HUES64 (cell line): ENCODE data around the gene CACNA2D1.
A peak's percentile ranks its signal among the peaks of the same experiment; 100 is the strongest.

Experiments
- H3K27ac ChIP-seq: 2 replicates; pipeline ENCODE4 v1.7.0; 2013; ENCODE audit warnings: low read depth, low read length, inconsistent platforms
- H3K27me3 ChIP-seq: 2 replicates; pipeline ENCODE4 v1.6.1; 2013; ENCODE audit warnings: mild to moderate bottlenecking, low read length; ENCODE audit not compliant: insufficient read depth
- H3K36me3 ChIP-seq: 2 replicates; pipeline ENCODE4 v1.6.1; 2013; ENCODE audit warnings: mild to moderate bottlenecking, low read length; ENCODE audit not compliant: insufficient read depth
- H3K4me1 ChIP-seq: 2 replicates; pipeline ENCODE4 v1.6.1; 2013; ENCODE audit warnings: mild to moderate bottlenecking, low read length, moderate library complexity; ENCODE audit not compliant: insufficient read depth
- H3K4me3 ChIP-seq: 2 replicates; pipeline ENCODE4 v1.5.1; 2013; ENCODE audit warnings: mild to moderate bottlenecking, low read length, moderate library complexity
- H3K9ac ChIP-seq: 2 replicates; pipeline ENCODE4 v1.6.1; 2013; ENCODE audit warnings: mild to moderate bottlenecking, low read depth, low read length
- H3K9me3 ChIP-seq: 2 replicates; pipeline ENCODE4 v1.6.1; 2013; ENCODE audit warnings: low read depth, low read length; ENCODE audit not compliant: insufficient read depth
- WGBS: fragments of 150-250, 120-280 bp; methylation state at CpG from one replicate; pipeline ENCODE4 v1.1.7; 2013; ENCODE audit warnings: missing lambda C conversion rate; 5-methylcytosine and 5-hydroxymethylcytosine counted together

Gene CACNA2D1

DNA sequence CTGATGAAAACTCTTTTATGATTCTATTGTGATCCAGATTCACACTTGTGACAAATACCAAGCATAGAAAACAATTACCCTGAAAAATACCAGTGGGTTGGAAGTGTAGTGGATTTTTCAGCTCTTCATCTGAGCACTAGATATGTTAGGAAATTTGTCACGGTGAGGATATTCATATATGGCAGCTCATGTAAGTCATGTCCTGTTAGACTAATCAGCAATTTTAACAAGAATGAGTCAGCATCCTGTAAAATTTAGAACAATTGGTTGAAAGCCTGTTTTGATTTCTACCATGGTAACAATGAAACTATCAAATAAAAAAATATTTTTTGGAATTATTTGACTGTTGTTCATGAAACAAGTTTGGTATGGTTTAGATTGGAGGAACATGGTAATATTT, 334.3 kb downstream of the CACNA2D1 start:
- no peaks in the 10 kb centered on the region for H3K27me3 ChIP-seq
- no peaks in the 10 kb centered on the region for H3K9me3 ChIP-seq
- H3K4me1 ChIP-seq = peaks cover 24% of the 10 kb centered on the region
- 92% methylated on average over 1 of the region's 1 CpG for WGBS
- no peak overlapping the region for H3K4me3 ChIP-seq
- H3K36me3 ChIP-seq = no peaks in the 10 kb centered on the region
- no peak overlapping the region for H3K9ac ChIP-seq
- peak overlapping the region; percentile 43; the same call in 1 of the 2 replicates for H3K27ac ChIP-seq

DNA sequence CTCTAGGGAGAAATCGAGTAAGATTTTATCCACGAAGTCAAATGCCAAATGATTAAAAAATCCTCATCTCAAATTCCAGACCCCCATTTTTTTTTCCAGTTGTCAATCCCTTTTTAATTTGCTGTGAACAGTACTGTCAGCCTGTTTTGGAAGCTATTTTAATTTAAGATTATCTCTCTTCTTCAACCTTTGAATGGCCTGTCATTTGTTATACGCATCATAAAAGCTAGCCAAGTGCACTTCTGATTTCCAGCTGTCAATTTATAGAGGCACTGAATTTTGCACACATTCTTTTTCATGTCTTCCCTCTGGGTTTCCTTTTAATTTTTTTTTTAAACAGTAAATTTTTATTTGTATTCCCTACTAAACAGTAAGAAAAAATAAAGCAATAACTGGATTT, 337.4 kb downstream of the CACNA2D1 start:
- no peaks in the 10 kb centered on the region for H3K36me3 ChIP-seq
- H3K4me1 ChIP-seq = peaks cover 24% of the 10 kb centered on the region
- no peak overlapping the region for H3K27ac ChIP-seq
- H3K9me3 ChIP-seq = no peaks in the 10 kb centered on the region
- no peak overlapping the region for H3K4me3 ChIP-seq
- H3K27me3 ChIP-seq = no peaks in the 10 kb centered on the region
- H3K9ac ChIP-seq = no peak overlapping the region
- 92% methylated on average over 3 of the region's 3 CpGs for WGBS

DNA sequence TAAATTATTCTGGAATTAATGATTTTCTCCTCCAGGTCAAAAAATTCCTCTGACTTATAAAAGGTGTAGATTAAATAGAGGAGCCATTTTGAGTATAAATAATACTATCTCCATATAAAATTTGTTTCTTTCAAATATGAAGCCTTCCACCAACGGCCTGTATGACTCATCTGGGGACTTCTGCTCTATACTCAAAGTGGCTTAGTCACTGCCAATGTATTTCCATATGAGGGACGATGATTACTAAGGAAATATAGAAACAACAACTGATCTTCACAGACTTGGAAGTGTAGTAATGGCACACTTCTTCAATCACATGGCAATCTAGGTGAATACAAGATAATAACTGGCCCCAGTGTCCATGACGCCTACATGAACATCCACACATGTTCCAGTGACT, 338.1 kb downstream of the CACNA2D1 start:
- Histone ChIP-seq H3K27me3 (no peaks in the 10 kb centered on the region), H3K4me3 (no peak overlapping the region), H3K36me3 (no peaks in the 10 kb centered on the region), H3K27ac (no peak overlapping the region), H3K9me3 (no peaks in the 10 kb centered on the region), H3K9ac (no peak overlapping the region), H3K4me1 (peaks cover 18% of the 10 kb centered on the region)
- WGBS = 95% methylated on average over 1 of the region's 3 CpGs

DNA sequence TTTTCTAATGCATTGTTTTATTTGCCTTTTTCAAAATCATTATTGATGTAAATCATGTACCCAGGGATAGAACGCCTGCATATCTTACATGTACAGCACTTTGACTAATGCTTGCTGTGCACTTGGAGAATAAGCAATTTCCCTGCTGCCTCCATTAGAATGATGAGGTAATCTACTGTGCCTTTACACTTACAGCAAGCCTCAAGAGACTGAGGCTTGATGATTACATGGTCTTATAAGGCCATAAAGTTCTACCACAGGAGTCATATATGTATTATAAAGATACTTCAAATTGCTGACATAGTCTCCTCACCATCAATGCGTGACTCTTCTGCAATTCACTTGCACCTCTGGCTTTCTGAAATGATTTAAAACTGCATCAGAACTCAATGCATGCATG, 345.2 kb downstream of the CACNA2D1 start:
- Histone ChIP-seq H3K4me1 (no peaks in the 10 kb centered on the region), H3K4me3 (no peak overlapping the region), H3K27me3 (no peaks in the 10 kb centered on the region), H3K27ac (no peak overlapping the region), H3K9ac (no peak overlapping the region), H3K9me3 (no peaks in the 10 kb centered on the region), H3K36me3 (no peaks in the 10 kb centered on the region)
- 95% methylated on average over 2 of the region's 2 CpGs for WGBS

DNA sequence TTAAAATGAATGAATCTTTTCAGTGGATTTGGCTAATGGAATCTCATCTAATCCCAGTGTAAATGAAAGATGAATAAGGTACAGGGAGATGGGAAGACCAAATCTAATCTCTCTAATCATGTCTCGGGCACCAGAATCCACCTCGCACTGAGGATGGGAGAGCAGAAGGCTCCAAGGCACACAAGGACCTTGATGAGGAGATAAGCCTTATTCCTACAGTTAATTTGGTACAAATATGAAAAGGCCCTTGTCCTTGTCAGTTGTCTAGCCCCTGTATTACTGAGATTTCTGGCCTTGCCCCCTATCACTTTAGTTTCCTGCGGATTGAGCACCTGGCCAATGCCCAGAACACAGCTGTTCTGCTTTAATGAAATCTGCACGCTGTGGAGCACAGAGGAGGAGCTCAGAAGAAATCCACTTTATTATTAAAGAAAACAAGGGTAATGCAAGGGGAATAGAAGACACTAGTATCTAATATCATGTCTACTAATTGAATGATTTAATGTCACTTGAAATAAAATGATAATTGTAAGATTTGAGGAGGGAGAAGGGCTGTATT, 352.4 kb downstream of the CACNA2D1 start:
- H3K27ac ChIP-seq = no peak overlapping the region

DNA sequence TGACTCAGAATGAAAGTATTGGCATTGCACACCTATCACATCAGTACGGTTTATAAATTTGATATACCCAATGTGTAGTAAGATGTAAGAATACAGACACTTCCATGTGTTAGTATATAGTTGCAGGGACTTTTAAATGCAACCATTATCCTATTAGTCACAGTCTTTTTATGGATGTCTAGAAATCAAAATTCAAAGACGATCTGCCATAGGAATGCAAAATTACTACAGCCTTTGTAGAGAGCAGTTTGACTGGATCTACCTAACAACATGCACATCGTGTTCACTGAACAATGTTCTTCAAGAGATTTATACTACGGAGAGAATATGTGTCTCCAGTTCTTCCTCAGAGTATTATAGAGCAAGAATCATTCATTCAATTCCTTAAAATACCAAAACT, 356.5 kb downstream of the CACNA2D1 start:
- H3K36me3 ChIP-seq = peaks cover 13% of the 10 kb centered on the region; the same call in 1 of the 2 replicates
- WGBS = 90% methylated on average over 4 of the region's 4 CpGs
- H3K9ac ChIP-seq = no peak overlapping the region
- no peaks in the 10 kb centered on the region for H3K27me3 ChIP-seq
- H3K9me3 ChIP-seq = no peaks in the 10 kb centered on the region
- H3K27ac ChIP-seq = no peak overlapping the region
- no peaks in the 10 kb centered on the region for H3K4me1 ChIP-seq
- no peak overlapping the region for H3K4me3 ChIP-seq

More for the DNA sequence above, 352.4 kb downstream of the CACNA2D1 start:
- H3K9ac ChIP-seq = no peak overlapping the region
- H3K4me1 ChIP-seq = no peaks in the 10 kb centered on the region
- no peaks in the 10 kb centered on the region for H3K27me3 ChIP-seq
- no peaks in the 10 kb centered on the region for H3K9me3 ChIP-seq
- WGBS = 96% methylated on average over 2 of the region's 4 CpGs
- H3K36me3 ChIP-seq = no peaks in the 10 kb centered on the region
- H3K4me3 ChIP-seq = no peak overlapping the region

DNA sequence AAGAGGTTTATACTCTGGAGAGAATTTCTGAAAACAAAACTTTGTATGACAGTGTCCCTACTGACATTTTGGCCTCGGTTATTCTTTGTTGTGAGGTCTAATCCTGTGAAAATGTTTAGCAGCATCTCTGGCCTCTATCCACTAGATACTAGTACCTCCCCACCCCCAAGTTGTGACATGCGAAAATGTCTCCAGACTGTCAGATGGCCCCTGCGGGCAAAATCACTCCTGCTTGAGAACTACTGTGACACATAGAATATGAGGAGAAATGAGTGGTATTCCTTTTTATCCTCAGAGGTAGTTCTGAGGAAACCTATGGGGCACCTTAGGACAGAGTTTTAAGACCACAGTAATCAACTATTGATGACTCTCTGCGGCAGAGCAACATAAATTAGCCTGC, 358.5 kb downstream of the CACNA2D1 start:
- no peaks in the 10 kb centered on the region for H3K27me3 ChIP-seq
- no peaks in the 10 kb centered on the region for H3K9me3 ChIP-seq
- no peak overlapping the region for H3K27ac ChIP-seq
- no peaks in the 10 kb centered on the region for H3K4me1 ChIP-seq
- WGBS = 92% methylated on average over 4 of the region's 4 CpGs
- peaks cover 16% of the 10 kb centered on the region; the same call in 1 of the 2 replicates for H3K36me3 ChIP-seq
- H3K4me3 ChIP-seq = no peak overlapping the region
- no peak overlapping the region for H3K9ac ChIP-seq

DNA sequence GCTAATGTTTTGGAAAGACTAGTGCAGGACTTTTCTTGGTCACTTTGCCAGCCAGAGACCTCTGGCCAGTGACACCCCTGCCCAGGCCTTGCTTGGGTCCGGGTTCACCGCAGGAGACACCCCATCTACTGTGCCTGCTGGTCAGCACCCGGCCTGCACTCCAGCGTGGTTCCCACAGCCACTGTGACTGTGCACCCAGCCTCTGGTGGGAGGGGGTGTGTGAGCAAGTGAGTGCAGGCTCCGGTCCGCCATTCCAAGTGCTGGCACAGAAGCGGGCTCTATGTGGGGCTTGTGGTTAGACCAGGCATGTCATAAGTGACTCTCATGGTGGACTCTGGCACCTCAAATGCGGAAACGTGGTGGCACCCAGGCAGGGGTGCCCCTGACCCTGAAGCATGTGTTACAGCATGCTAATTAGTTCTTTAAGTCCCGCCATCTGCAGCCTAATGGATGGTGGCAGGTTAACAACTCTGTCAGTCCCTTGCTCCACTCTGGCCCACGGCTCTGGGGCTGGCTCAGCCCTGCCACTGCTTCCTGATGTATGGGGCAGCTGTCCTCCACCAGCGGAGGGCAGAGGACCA, 361.8 kb downstream of the CACNA2D1 start:
- Histone ChIP-seq H3K4me1 (no peaks in the 10 kb centered on the region), H3K27me3 (no peaks in the 10 kb centered on the region), H3K4me3 (no peak overlapping the region), H3K36me3 (peaks cover 16% of the 10 kb centered on the region; the same call in 1 of the 2 replicates), H3K9me3 (no peaks in the 10 kb centered on the region), H3K27ac (no peak overlapping the region), H3K9ac (no peak overlapping the region)
- WGBS = 93% methylated on average over 12 of the region's 12 CpGs

DNA sequence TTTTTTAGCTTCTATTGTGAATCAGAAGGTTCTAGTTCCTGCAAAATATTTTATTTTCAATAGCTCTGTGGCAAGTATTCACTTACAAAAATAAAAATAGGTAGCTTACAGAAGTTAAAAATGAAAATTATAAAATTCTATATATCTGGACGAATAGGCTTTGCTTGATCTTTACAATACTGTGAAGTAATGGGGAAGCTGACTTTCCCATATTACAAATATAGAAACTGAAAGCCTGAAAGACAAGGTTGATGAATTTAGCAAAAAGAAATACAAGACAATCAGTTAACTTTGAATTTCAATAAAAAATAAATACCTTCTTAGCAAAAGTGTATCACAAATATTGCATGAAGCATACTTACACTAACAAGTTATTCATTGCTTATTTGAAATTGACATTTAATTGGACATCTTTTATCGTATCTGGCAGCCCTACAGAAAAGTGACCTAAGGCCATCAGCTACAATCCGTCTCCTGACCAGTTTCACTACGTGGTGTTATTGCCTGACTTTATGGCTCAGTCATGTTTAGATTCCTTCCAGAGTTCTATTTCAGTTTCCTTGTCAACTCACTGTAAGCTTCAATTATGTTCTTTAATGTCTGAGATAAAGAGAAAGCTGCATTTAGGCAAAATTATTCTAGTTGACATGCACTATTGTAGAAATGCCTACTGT, 363.2 kb downstream of the CACNA2D1 start:
- H3K27me3 ChIP-seq = no peaks in the 10 kb centered on the region
- WGBS = 95% methylated on average over 3 of the region's 4 CpGs
- no peak overlapping the region for H3K27ac ChIP-seq
- H3K9me3 ChIP-seq = no peaks in the 10 kb centered on the region
- H3K4me1 ChIP-seq = 0 out of 2 replicates have a peak, but pooled peaks cover 2% of the 10 kb centered on the region
- H3K9ac ChIP-seq = no peak overlapping the region
- H3K4me3 ChIP-seq = no peak overlapping the region
- peaks cover 16% of the 10 kb centered on the region; the same call in 1 of the 2 replicates for H3K36me3 ChIP-seq

DNA sequence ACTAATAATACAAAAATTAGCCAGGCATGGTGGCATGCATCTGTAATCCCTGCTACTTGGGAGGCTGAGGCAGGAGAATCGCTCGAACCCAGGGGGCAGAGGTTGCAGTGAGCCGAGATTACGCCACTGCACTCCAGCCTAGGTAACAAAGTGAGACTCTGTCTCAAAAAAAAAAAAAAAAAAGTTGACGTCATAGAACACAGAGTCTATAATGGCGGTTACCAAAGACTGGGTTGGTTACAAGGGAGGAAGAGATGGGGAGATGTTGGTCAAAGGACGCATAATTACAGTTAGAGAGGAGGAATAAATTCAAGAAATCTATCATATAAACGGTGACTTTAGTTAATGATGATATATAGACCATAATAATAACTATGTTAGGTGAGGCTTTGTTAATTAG, 364.1 kb downstream of the CACNA2D1 start:
- WGBS = 97% methylated on average over 6 of the region's 8 CpGs
- peaks cover 15% of the 10 kb centered on the region; the same call in 1 of the 2 replicates for H3K36me3 ChIP-seq
- H3K27ac ChIP-seq = no peak overlapping the region
- H3K9me3 ChIP-seq = no peaks in the 10 kb centered on the region
- no peaks in the 10 kb centered on the region for H3K27me3 ChIP-seq
- H3K4me1 ChIP-seq = 0 out of 2 replicates have a peak, but pooled peaks cover 2% of the 10 kb centered on the region
- no peak overlapping the region for H3K9ac ChIP-seq
- no peak overlapping the region for H3K4me3 ChIP-seq

DNA sequence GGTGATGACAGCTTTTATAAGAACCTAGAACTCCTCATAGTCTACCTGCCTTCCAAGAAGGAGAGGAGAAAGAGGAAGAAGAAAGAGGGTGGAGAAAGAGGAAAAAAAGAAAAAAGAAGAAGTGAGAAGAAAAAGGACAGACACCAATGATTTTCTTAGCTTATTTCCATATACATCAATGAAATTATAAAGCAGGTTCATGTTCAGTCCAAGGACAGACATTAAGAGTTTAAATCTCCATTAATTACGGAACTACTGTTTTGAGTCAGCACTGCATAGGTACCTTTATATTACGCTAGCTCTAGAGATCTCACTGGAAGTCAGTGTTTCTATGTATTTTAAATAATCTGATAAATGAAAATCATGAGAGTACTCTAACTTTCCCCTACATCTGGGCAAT, 364.8 kb downstream of the CACNA2D1 start:
- peaks cover 9% of the 10 kb centered on the region; the same call in 1 of the 2 replicates for H3K36me3 ChIP-seq
- WGBS = 100% methylated on average over 1 of the region's 2 CpGs

More for the DNA sequence above, 364.8 kb downstream of the CACNA2D1 start:
- Histone ChIP-seq H3K4me1 (0 out of 2 replicates have a peak, but pooled peaks cover 2% of the 10 kb centered on the region), H3K27me3 (no peaks in the 10 kb centered on the region), H3K27ac (no peak overlapping the region), H3K9me3 (no peaks in the 10 kb centered on the region), H3K4me3 (no peak overlapping the region), H3K9ac (no peak overlapping the region)
